GM19397 (cell line): Measurements from ENCODE around the gene PSD4.
A peak's percentile ranks its signal among the peaks of the same experiment; 100 is the strongest.

Source experiments
- ATAC-seq: cut with Tn5 transposase; IDR thresholded peaks from one replicate; pipeline ENCODE4 v1.9.1; 2021; ENCODE audit warnings: mild to moderate bottlenecking, moderate library complexity; ENCODE audit not compliant: unreplicated experiment

The PSD4 gene

GRCh38 chr2:113183264-113183663 is 9.5 kb downstream of the PSD4 start:
- no peak for ATAC-seq

GRCh38 chr2:113183703-113184102 is 9.9 kb downstream of the PSD4 start:
- no peak for ATAC-seq

- no peak for ATAC-seq
Measured at GRCh38 chr2:113184531-113185230, 10.9 kb downstream of the PSD4 start.

GRCh38 chr2:113185664-113186432 is 12.1 kb downstream of the PSD4 start:
- no peak for ATAC-seq

GRCh38 chr2:113186433-113186796 is 12.6 kb downstream of the PSD4 start:
- ATAC-seq: no peak

- no peak for ATAC-seq
Measured at GRCh38 chr2:113187771-113188170, 14.0 kb downstream of the PSD4 start.

GRCh38 chr2:113190871-113191270 is 17.1 kb downstream of the PSD4 start:
- ATAC-seq: no peak

GRCh38 chr2:113192459-113193100 is 18.8 kb downstream of the PSD4 start:
- ATAC-seq: no peak

- ATAC-seq: no peak
Measured at GRCh38 chr2:113195923-113196501, 22.2 kb downstream of the PSD4 start.

GRCh38 chr2:113196839-113197238 is 23.1 kb downstream of the PSD4 start:
- ATAC-seq: no peak

- ATAC-seq: no peak
Measured at GRCh38 chr2:113197347-113198047, 23.7 kb downstream of the PSD4 start.

GRCh38 chr2:113198048-113198789 is 24.4 kb downstream of the PSD4 start:
- no peak for ATAC-seq

- ATAC-seq: peak; percentile 72
Measured at GRCh38 chr2:113198790-113199612, 25.2 kb downstream of the PSD4 start.

- ATAC-seq: no peak
Measured at GRCh38 chr2:113200236-113200635, 26.5 kb downstream of the PSD4 start.

GRCh38 chr2:113200736-113201490 is 27.1 kb downstream of the PSD4 start:
- no peak for ATAC-seq

- ATAC-seq: no peak
Measured at GRCh38 chr2:113201496-113202304, 27.9 kb downstream of the PSD4 start.

GRCh38 chr2:113202305-113203216 is 28.8 kb downstream of the PSD4 start:
- no peak for ATAC-seq
